Measurements from ENCODE around the gene BMP2.

Gene BMP2

DNA sequence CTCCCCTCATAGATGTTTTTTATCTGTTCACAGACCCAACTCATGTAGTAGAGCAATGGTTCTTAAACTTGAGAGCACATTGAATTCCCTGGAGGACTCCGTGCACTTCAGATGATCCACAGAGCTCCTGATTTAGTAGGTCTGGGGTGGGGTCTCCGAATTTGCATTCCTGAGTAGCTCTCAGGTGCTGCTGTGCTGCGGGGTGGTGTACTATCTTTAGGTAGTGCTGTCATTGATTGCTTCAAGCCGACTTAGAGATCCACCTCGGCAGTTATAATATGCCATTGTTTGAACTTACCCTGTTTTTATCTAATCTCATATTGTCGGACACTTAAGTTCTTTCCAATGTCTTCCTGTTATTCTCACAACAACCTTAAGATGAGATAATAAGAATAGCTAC, 45.0 kb downstream of the BMP2 start:
- no peak overlapping the region for H3K27ac ChIP-seq (ENCODE audit: low read length)
- H3K27me3 ChIP-seq (ENCODE audit: insufficient read depth, low read length): no peaks in the 10 kb centered on the region
- H3K36me3 ChIP-seq (ENCODE audit: insufficient read depth, low read depth, low read length): no peaks in the 10 kb centered on the region
- H3K9me3 ChIP-seq (ENCODE audit: insufficient read depth, low read depth, low read length): no peaks in the 10 kb centered on the region; the same call in 1 of the 2 replicates
- H3K9ac ChIP-seq (ENCODE audit: low read depth, low read length): no peak overlapping the region
- peaks cover 30% of the 10 kb centered on the region; the same call in 1 of the 2 replicates for H3K4me1 ChIP-seq (ENCODE audit: insufficient read depth, low read length)
- no peak overlapping the region for H3K4me3 ChIP-seq (ENCODE audit: low read length)

DNA sequence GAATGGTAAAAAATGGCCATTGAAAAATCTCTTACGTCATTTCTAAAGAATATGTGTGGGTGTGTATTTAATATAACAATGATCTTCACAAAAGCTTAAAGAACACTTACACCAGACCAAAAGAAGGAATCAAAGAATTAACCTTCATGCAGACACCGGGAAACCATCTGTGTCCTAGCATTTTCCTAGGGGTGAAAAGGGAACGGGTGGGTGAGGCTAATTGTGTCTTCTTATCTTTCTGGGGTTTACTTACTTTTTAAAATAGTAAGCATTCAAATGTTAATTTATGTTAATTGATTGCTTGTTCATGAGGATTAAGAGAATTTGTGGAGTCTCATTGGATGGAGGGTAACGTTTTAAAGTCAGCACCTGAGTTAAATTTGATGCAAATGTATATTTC, 47.5 kb downstream of the BMP2 start:
- Histone ChIP-seq H3K27me3 (ENCODE audit: insufficient read depth, low read length) (no peaks in the 10 kb centered on the region), H3K9ac (ENCODE audit: low read depth, low read length) (no peak overlapping the region), H3K4me3 (ENCODE audit: low read length) (peak overlapping the region; percentile 17; the same call in 1 of the 2 replicates), H3K4me1 (ENCODE audit: insufficient read depth, low read length) (peaks cover 42% of the 10 kb centered on the region), H3K36me3 (ENCODE audit: insufficient read depth, low read depth, low read length) (no peaks in the 10 kb centered on the region), H3K9me3 (ENCODE audit: insufficient read depth, low read depth, low read length) (no peaks in the 10 kb centered on the region; the same call in 1 of the 2 replicates), H3K27ac (ENCODE audit: low read length) (no peak overlapping the region)

DNA sequence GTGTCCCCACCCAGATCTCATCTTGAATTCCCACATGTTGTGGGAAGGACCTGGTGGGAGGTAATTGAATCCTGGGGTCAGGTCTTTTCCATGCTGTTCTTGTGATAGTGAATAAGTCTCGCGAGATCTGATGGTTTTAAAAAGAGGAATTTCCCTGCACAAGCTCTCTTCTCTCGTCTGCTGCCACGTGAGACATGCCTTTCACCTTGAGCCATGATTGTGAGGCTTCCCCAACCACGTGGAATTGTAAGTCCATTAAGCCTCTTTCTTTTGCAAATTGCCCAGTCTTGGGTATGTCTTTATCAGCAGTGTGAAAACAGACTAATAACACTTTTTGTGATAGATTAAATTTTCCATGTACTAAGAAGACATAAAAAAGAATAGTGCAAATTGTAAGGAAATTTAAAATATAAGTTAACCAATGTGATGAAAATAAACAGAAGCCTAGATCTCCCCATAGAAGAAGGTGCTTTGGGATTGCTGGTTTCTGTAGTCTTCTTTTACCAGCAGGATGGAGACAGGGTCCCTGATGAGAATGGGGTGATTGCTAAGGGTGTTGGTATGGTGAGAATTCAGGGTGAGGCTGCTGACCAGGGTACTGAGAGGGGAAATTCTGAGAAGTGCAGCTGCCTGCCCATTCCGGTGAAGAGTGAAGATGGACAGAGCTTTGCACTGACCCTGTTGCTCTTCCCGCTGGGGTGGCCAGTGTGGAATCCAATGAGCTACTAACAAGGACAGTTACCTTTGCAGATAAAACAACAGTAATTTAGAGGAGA, 50.7 kb downstream of the BMP2 start:
- no peaks in the 10 kb centered on the region for H3K36me3 ChIP-seq (ENCODE audit: insufficient read depth, low read depth, low read length)
- H3K4me1 ChIP-seq (ENCODE audit: insufficient read depth, low read length): peaks cover 36% of the 10 kb centered on the region
- no peak overlapping the region for H3K4me3 ChIP-seq (ENCODE audit: low read length)
- H3K9me3 ChIP-seq (ENCODE audit: insufficient read depth, low read depth, low read length): no peaks in the 10 kb centered on the region
- no peak overlapping the region for H3K9ac ChIP-seq (ENCODE audit: low read depth, low read length)
- no peaks in the 10 kb centered on the region for H3K27me3 ChIP-seq (ENCODE audit: insufficient read depth, low read length)
- no peak overlapping the region for H3K27ac ChIP-seq (ENCODE audit: low read length)

DNA sequence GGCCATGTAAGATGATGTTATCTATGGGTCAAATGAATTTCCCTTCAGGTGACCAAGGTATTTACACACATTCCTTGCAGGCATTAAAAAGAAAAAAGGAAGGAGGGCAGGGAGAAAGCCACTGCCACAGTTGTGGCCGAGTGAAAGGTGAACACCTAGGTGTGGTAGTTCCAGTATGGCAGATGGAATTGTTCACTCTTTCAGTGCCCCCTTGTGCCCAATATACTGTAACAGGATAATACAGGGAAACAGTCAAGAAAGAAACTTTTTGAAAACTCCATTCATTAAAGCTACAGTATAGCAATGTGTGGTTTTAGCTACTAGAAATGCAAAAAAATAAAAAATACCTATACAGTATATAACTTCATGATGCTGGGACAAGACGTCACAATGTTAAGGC, 52.1 kb downstream of the BMP2 start:
- H3K4me3 ChIP-seq (ENCODE audit: low read length): no peak overlapping the region
- H3K36me3 ChIP-seq (ENCODE audit: insufficient read depth, low read depth, low read length): no peaks in the 10 kb centered on the region
- no peaks in the 10 kb centered on the region for H3K9me3 ChIP-seq (ENCODE audit: insufficient read depth, low read depth, low read length)
- no peak overlapping the region for H3K9ac ChIP-seq (ENCODE audit: low read depth, low read length)
- no peak overlapping the region for H3K27ac ChIP-seq (ENCODE audit: low read length)
- peaks cover 25% of the 10 kb centered on the region for H3K4me1 ChIP-seq (ENCODE audit: insufficient read depth, low read length)
- H3K27me3 ChIP-seq (ENCODE audit: insufficient read depth, low read length): no peaks in the 10 kb centered on the region

DNA sequence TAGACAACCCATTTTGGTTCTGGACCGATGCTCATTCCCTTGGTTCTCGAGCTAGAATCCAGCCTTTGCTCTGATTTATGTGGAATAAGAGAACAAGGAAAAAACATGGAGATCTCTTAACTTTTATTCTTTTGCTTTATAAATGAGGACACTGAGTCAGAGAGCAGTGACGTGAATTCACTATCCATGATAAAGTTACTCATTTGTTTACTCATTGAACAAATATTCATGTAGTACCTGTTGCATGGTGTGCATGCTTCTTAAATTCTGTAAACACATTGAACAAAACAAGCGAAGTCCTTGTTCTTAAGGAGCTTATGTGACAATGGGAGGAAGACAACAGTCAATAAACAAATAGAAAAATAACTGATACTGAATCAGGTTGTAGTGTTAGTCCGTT, 56.9 kb downstream of the BMP2 start:
- Histone ChIP-seq H3K36me3 (ENCODE audit: insufficient read depth, low read depth, low read length) (no peaks in the 10 kb centered on the region), H3K9ac (ENCODE audit: low read depth, low read length) (no peak overlapping the region), H3K9me3 (ENCODE audit: insufficient read depth, low read depth, low read length) (no peaks in the 10 kb centered on the region), H3K4me1 (ENCODE audit: insufficient read depth, low read length) (0 out of 2 replicates have a peak, but pooled peaks cover 3% of the 10 kb centered on the region), H3K4me3 (ENCODE audit: low read length) (no peak overlapping the region), H3K27ac (ENCODE audit: low read length) (no peak overlapping the region), H3K27me3 (ENCODE audit: insufficient read depth, low read length) (no peaks in the 10 kb centered on the region)

DNA sequence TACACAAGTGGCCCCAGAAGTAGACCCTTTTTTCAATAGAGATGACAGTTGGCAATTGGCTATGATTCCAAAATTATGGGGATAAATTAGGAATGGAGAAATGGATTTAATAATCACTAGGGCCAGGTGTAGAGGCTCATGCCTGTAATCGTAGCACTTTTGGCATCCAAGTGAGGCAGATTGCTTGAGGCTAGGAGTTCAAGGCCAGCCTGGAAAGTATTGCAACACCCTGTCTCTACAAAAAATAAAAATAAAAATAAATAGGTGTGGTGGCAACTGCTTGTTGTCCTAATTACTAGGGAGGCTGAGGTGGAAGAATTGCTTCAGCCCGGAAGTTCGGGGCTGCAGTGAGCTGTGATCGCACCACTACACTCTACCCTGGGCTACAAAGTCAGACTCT, 60.0 kb downstream of the BMP2 start:
- H3K4me1 ChIP-seq (ENCODE audit: insufficient read depth, low read length): no peaks in the 10 kb centered on the region
- no peaks in the 10 kb centered on the region for H3K36me3 ChIP-seq (ENCODE audit: insufficient read depth, low read depth, low read length)
- H3K4me3 ChIP-seq (ENCODE audit: low read length): no peak overlapping the region
- no peak overlapping the region for H3K9ac ChIP-seq (ENCODE audit: low read depth, low read length)
- H3K27me3 ChIP-seq (ENCODE audit: insufficient read depth, low read length): no peaks in the 10 kb centered on the region
- no peaks in the 10 kb centered on the region for H3K9me3 ChIP-seq (ENCODE audit: insufficient read depth, low read depth, low read length)
- no peak overlapping the region for H3K27ac ChIP-seq (ENCODE audit: low read length)

DNA sequence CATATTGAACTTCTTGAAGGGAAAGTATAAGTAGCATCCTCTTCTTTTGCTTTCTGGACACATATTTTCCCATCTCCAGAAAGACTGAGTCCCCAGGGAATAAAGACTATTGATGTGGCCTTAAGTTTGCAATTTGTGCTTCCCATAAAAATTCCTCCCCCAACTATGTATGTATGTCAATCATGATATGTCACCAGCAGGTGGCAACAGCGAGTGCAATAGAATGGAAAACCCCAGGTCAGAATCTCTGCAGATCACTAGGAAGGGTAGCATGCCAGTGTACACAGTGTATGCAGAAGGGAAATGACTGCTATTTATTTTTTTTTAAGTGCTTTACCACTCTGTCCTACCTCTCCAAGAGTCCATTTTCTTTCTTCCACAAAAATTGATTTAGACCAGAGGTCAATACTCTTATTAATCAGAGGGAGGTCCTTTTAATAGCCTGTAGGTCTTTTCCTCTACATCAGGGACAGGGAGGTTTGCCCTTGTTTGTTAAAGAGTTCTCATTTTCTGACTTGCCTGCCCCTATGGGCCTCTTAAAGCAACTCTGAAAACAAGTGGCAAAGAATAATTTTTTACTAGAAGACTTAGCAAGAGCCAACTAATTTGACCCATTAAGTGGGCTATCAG, 61.4 kb downstream of the BMP2 start:
- Histone ChIP-seq H3K27me3 (ENCODE audit: insufficient read depth, low read length) (no peaks in the 10 kb centered on the region), H3K4me3 (ENCODE audit: low read length) (no peak overlapping the region), H3K4me1 (ENCODE audit: insufficient read depth, low read length) (no peaks in the 10 kb centered on the region), H3K27ac (ENCODE audit: low read length) (no peak overlapping the region), H3K9me3 (ENCODE audit: insufficient read depth, low read depth, low read length) (no peaks in the 10 kb centered on the region), H3K9ac (ENCODE audit: low read depth, low read length) (no peak overlapping the region), H3K36me3 (ENCODE audit: insufficient read depth, low read depth, low read length) (no peaks in the 10 kb centered on the region)

DNA sequence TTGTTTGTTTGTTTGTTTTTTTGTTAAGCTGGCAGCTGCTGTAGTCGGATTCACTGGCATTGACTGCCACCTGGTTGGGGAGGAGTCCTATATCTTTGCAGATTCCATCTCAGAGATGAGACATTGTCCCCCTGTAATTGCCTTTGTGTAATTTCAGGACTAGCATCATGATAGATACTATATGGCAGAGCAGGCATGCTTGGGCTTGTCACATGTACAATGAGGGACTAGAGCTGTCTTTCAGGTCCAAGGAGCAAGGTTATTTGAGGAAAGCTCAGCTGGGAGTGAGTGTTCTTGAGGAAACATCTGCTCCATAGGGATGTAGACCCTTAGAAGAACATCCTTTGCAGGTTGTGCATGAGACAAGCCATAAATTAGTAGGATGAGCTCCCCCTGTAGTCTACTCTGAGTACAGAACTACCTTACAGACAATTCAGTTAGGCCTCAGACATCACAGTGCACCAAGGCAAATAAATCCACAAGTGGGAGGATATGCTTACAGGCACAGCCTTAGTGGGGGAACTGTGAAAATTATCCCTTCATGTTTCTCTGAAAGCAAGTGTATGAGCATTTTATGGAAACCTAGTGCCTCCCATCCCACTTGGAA, 62.1 kb downstream of the BMP2 start:
- no peaks in the 10 kb centered on the region for H3K36me3 ChIP-seq (ENCODE audit: insufficient read depth, low read depth, low read length)
- H3K27me3 ChIP-seq (ENCODE audit: insufficient read depth, low read length): no peaks in the 10 kb centered on the region
- H3K4me3 ChIP-seq (ENCODE audit: low read length): no peak overlapping the region
- H3K9ac ChIP-seq (ENCODE audit: low read depth, low read length): no peak overlapping the region
- H3K27ac ChIP-seq (ENCODE audit: low read length): no peak overlapping the region
- no peaks in the 10 kb centered on the region for H3K9me3 ChIP-seq (ENCODE audit: insufficient read depth, low read depth, low read length)
- no peaks in the 10 kb centered on the region for H3K4me1 ChIP-seq (ENCODE audit: insufficient read depth, low read length)
